OCI-LY1 (cell line): ENCODE measurements around the gene E4F1.

Source experiments
- EZH2 ChIP-seq: fragments of 200-600 bp; sonication (generic), shearing (Covaris generic); IDR thresholded peaks from 2 replicates; pipeline ENCODE4 v1.8.0; 2017; ENCODE audit warnings: borderline replicate concordance, mixed run types, mild to moderate bottlenecking, antibody characterized with exemption, low read length, moderate library complexity, mixed read lengths
- TF ChIP-seq, protein P1 (sequence below): fragments of 200-600 bp; sonication (generic), shearing (Covaris generic); IDR thresholded peaks from 2 replicates; pipeline ENCODE4 v1.5.1; 2017; ENCODE audit warnings: mild to moderate bottlenecking, antibody characterized with exemption, low read length, moderate library complexity, mixed read lengths

DNA sequence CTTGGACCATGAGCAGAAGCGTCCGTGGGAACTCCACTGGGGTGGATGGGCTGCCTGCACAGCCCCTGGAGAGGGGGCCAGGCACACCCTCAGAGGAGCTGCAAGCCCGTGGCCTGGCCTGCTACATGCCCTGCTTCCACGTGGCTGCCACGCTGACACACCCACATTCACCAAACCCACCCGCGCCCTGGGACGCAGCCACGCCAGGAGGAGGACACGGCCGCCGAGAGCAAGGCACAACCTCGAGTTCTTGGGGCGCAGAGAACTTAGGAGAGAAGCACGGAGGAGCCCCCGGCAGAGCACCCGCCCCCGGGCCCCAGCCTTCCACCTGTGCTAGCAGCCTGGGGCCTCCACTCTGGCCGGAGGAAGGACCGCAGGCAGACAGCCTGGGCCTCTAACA lies 45.8 kb upstream of the E4F1 start:
- TF ChIP-seq, protein P1, sequence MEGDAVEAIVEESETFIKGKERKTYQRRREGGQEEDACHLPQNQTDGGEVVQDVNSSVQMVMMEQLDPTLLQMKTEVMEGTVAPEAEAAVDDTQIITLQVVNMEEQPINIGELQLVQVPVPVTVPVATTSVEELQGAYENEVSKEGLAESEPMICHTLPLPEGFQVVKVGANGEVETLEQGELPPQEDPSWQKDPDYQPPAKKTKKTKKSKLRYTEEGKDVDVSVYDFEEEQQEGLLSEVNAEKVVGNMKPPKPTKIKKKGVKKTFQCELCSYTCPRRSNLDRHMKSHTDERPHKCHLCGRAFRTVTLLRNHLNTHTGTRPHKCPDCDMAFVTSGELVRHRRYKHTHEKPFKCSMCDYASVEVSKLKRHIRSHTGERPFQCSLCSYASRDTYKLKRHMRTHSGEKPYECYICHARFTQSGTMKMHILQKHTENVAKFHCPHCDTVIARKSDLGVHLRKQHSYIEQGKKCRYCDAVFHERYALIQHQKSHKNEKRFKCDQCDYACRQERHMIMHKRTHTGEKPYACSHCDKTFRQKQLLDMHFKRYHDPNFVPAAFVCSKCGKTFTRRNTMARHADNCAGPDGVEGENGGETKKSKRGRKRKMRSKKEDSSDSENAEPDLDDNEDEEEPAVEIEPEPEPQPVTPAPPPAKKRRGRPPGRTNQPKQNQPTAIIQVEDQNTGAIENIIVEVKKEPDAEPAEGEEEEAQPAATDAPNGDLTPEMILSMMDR: no peak
- TF ChIP-seq EZH2: no peak
